ENCODE results near the gene SUMF1. TPM values are rescaled to one million over a fixed set of nuclear protein-coding genes. Genes with fewer than 3 reads are reported as not detected.

The SUMF1 gene
- total RNA-seq, 2 donors from 2014 or later, result 30.7 to 32.7 TPM

DNA sequence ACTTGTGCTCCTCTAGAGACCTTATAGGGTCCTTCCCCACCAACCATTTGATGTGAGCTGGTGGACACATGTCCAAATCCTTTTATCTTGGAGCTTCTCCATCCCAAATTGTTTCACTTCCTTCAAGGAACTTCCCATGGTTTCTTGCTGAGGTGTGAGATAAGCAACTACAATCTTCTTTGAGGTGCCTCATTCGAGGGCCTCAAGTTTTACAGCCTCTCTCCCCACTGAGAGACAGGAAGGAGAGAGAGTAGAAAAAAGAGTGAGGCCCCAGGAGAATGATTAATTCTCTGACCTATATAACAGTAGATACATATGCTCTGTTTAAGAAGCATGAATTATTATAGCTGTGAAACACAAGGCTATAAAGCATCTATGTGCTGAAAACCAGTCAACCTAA is 70.5 kb downstream of the SUMF1 start:
- Histone ChIP-seq H3K4me3 (no peak overlapping the region), H3K27me3 (no peaks in the 10 kb centered on the region), H3K36me3 (replicated peaks in 1 of 2; ENCODE audit: insufficient read depth in 1 of 2, low read depth in 2 of 2) (no peaks in the 10 kb centered on the region), H3K4me1 (no peaks in the 10 kb centered on the region), H3K27ac (no peak overlapping the region), H3K9me3 (no peaks in the 10 kb centered on the region)
- ATAC-seq (no peak), DNase-seq (no peak)
- intact Hi-C loops (cut with DNase I), result no loop called here
- 56 to 83% methylated on average over 1 of the region's 1 CpG for WGBS, 2 donors
- TF ChIP-seq POLR2A (IDR thresholded peaks at IDR 0.05), result no peak
- TF ChIP-seq, protein P1, sequence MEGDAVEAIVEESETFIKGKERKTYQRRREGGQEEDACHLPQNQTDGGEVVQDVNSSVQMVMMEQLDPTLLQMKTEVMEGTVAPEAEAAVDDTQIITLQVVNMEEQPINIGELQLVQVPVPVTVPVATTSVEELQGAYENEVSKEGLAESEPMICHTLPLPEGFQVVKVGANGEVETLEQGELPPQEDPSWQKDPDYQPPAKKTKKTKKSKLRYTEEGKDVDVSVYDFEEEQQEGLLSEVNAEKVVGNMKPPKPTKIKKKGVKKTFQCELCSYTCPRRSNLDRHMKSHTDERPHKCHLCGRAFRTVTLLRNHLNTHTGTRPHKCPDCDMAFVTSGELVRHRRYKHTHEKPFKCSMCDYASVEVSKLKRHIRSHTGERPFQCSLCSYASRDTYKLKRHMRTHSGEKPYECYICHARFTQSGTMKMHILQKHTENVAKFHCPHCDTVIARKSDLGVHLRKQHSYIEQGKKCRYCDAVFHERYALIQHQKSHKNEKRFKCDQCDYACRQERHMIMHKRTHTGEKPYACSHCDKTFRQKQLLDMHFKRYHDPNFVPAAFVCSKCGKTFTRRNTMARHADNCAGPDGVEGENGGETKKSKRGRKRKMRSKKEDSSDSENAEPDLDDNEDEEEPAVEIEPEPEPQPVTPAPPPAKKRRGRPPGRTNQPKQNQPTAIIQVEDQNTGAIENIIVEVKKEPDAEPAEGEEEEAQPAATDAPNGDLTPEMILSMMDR (IDR thresholded peaks at IDR 0.05), result no peak

DNA sequence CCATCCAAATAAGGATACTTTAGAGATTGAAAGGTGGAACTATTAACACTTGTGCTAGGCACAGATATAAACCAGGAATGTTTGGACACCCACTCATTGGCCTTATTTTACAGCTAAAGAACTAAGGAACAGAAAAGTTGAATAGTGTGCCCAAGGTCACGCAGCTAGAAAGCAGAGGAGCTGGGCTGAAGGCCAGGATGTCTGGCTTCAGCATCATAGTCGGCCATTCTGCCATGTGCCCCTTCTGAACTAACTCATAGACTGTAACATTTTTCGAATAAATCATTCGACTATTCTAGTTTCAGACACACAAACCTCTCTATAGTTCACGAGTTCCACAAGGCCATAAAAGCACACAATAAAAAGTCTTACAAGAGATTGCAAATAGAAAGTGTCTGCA is 71.1 kb downstream of the SUMF1 start:
- DNase-seq (no peak), ATAC-seq (no peak)
- 74 to 75% methylated on average over 5 of the region's 5 CpGs for WGBS, 2 donors
- Histone ChIP-seq H3K4me1 (no peaks in the 10 kb centered on the region), H3K27me3 (no peaks in the 10 kb centered on the region), H3K4me3 (no peak overlapping the region), H3K36me3 (replicated peaks in 1 of 2; ENCODE audit: insufficient read depth in 1 of 2, low read depth in 2 of 2) (no peaks in the 10 kb centered on the region), H3K9me3 (no peaks in the 10 kb centered on the region), H3K27ac (no peak overlapping the region)
- intact Hi-C loops (cut with DNase I), result no loop called here
- TF ChIP-seq, protein P1 (IDR thresholded peaks at IDR 0.05), result no peak
- TF ChIP-seq POLR2A (IDR thresholded peaks at IDR 0.05), result no peak

DNA sequence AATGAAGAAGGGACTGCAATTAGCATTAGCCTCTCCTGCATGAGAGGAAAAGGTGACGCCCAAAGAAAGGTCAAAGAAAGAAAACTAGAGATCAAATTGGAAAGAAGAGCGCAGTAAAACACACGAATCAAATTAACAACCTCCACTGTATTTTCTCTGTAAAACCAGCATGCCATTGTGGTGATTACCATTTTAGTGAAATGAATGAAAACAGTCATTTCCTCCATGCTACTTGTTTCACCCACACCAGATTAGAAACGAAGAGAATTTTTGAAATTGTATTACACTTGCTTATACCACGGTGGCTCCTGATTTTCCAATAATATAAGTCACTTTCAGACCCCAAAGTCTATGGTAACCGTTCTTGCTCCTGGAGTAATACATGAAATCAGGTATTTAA is 71.6 kb downstream of the SUMF1 start:
- H3K36me3 ChIP-seq (replicated peaks in 1 of 2; ENCODE audit: insufficient read depth in 1 of 2, low read depth in 2 of 2), result no peaks in the 10 kb centered on the region
- H3K4me3 ChIP-seq, result no peak overlapping the region
- TF ChIP-seq POLR2A (IDR thresholded peaks at IDR 0.05), result no peak
- TF ChIP-seq, protein P1 (IDR thresholded peaks at IDR 0.05), result no peak
- WGBS, 2 donors, result 88 to 89% methylated on average over 6 of the region's 6 CpGs
- H3K9me3 ChIP-seq, result no peaks in the 10 kb centered on the region
- no peaks in the 10 kb centered on the region for H3K4me1 ChIP-seq
- H3K27ac ChIP-seq, result no peak overlapping the region
- intact Hi-C loops (cut with DNase I), result no loop called here
- DNase-seq (no peak), ATAC-seq (no peak)
- H3K27me3 ChIP-seq, result no peaks in the 10 kb centered on the region

DNA sequence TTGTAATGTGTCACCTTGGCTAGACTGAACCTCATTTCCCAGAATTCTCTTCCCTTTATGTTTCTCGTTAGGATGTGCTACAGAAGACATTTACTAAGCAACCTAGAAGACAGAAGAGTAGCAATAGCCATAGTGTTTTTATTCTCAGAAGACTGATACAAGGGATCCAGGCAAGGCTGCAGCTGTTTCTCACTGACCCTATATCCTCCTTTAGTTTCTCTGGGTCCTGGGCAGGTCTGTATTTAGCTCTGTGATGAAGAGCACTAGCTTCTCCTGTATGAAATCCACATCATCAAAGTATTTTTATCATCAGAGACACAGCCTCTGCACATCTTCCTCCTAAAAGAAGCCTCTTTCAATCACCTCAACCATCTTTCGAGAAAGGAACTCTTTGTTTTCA is 72.5 kb downstream of the SUMF1 start:
- Histone ChIP-seq H3K36me3 (replicated peaks in 1 of 2; ENCODE audit: insufficient read depth in 1 of 2, low read depth in 2 of 2) (no peaks in the 10 kb centered on the region), H3K27me3 (no peaks in the 10 kb centered on the region), H3K9me3 (no peaks in the 10 kb centered on the region), H3K4me3 (no peak overlapping the region), H3K4me1 (no peaks in the 10 kb centered on the region), H3K27ac (no peak overlapping the region)
- intact Hi-C loops (cut with DNase I), result no loop called here
- ATAC-seq (no peak), DNase-seq (no peak)
- 89 to 96% methylated on average over 2 of the region's 2 CpGs for WGBS, 2 donors
- TF ChIP-seq, protein P1 (IDR thresholded peaks at IDR 0.05), result no peak
- no peak for TF ChIP-seq POLR2A (IDR thresholded peaks at IDR 0.05)

DNA sequence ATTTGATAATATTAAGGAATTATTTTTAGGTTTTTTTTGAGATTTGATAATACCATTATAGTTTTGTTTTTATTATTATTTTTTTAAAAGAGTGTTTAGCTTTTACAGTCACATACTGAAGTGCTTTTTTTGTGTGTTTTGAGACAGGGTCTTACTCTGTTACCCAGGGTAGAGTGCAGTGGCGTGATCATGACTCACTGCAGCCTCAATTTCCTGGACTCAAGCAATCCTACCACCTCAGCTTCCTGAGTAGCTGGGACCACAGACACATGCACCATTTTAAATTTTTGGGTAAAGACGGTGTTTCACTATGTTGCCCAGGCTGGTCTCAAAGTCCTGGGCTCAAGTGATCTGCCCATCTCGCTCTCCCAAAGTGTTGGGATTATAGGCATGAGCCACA is 73.0 kb downstream of the SUMF1 start:
- Histone ChIP-seq H3K36me3 (replicated peaks in 1 of 2; ENCODE audit: insufficient read depth in 1 of 2, low read depth in 2 of 2) (no peaks in the 10 kb centered on the region), H3K9me3 (no peaks in the 10 kb centered on the region), H3K27me3 (no peaks in the 10 kb centered on the region), H3K4me1 (no peaks in the 10 kb centered on the region), H3K27ac (no peak overlapping the region), H3K4me3 (no peak overlapping the region)
- 84 to 92% methylated on average over 3 of the region's 3 CpGs for WGBS, 2 donors
- TF ChIP-seq, protein P1 (IDR thresholded peaks at IDR 0.05), result no peak
- no peak for TF ChIP-seq POLR2A (IDR thresholded peaks at IDR 0.05)
- ATAC-seq, result no peak
- intact Hi-C loops (cut with DNase I), result no loop called here
- DNase-seq, result peak in 1 of 4 donors; percentile 16
